OCI-LY3 (cell line): ENCODE measurements around the gene REXO2.

Experiments used
- H2AFZ ChIP-seq: fragments of 200-600, 300-600 bp; shearing (Covaris generic); 2 replicates; pipeline ENCODE4 v1.6.0; 2014; ENCODE audit warnings: antibody characterized with exemption, low read depth, low read length
- H3K27ac ChIP-seq: fragments of 200-600, 300-600 bp; sonication (generic); 2 replicates; pipeline ENCODE4 v1.5.1; 2014; ENCODE audit warnings: mild to moderate bottlenecking, low read length, moderate library complexity, mixed read lengths
- H3K27me3 ChIP-seq: fragments of 200-600, 300-600 bp; sonication (generic); 2 replicates; pipeline ENCODE4 v1.6.1; 2014; ENCODE audit warnings: low read depth, low read length, mixed read lengths
- H3K36me3 ChIP-seq: fragments of 200-600, 300-600 bp; sonication (generic); replicated peaks from 2 replicates; pipeline ENCODE3; 2014; ENCODE audit warnings: low read depth, low read length, mixed read lengths
- H3K4me1 ChIP-seq: fragments of 300-600, 200-600 bp; sonication (generic); 2 replicates; pipeline ENCODE4 v1.6.1; 2014; ENCODE audit warnings: low read length, mixed read lengths
- H3K4me2 ChIP-seq: fragments of 200-600, 300-600 bp; sonication (generic); 2 replicates; pipeline ENCODE4 v1.6.1; 2014; ENCODE audit warnings: low read length, mixed read lengths
- H3K4me3 ChIP-seq: fragments of 300-600, 200-600 bp; sonication (generic); 2 replicates; pipeline ENCODE4 v1.5.1; 2014; ENCODE audit warnings: antibody characterized with exemption, mild to moderate bottlenecking, low read length, moderate library complexity
- H3K79me2 ChIP-seq: fragments of 300-600, 200-600 bp; shearing (Covaris generic); 2 replicates; pipeline ENCODE4 v1.6.1; 2014; ENCODE audit warnings: mild to moderate bottlenecking, low read length, mixed read lengths
- H3K9ac ChIP-seq: fragments of 300-600, 200-600 bp; shearing (Covaris generic); 2 replicates; pipeline ENCODE4 v1.6.0; 2014; ENCODE audit warnings: mild to moderate bottlenecking, low read length, moderate library complexity
- H3K9me3 ChIP-seq: fragments of 200-600, 300-600 bp; shearing (Covaris generic); 2 replicates; pipeline ENCODE4 v1.6.1; 2014; ENCODE audit warnings: low read length, mixed read lengths; ENCODE audit not compliant: insufficient read depth
- H4K20me1 ChIP-seq: fragments of 200-600, 300-600 bp; sonication (generic); 2 replicates; pipeline ENCODE4 v1.6.1; 2016; ENCODE audit warnings: low read length, mixed read lengths; ENCODE audit not compliant: insufficient read depth
- CTCF ChIP-seq: fragments of 200-600, 300-600 bp; sonication (generic); IDR thresholded peaks from 2 replicates; pipeline ENCODE4 v1.5.1; 2014; ENCODE audit warnings: antibody characterized with exemption, low read length, low read depth
- EZH2phosphoT487 ChIP-seq: fragments of 200-600 bp; shearing (Covaris generic); IDR thresholded peaks from 2 replicates; pipeline ENCODE4 v1.6.1; 2018; ENCODE audit warnings: antibody characterized with exemption, mixed run types, low read depth

REXO2 gene

GRCh38 chr11:114433376-114433775 lies 5.9 kb upstream of the REXO2 start:
- H3K9me3 ChIP-seq, result no peaks in the 10 kb centered on the region
- TF ChIP-seq EZH2phosphoT487 (no peak), CTCF (no peak)
- H2AFZ ChIP-seq, result no peak overlapping the region
- no peaks in the 10 kb centered on the region for H3K4me1 ChIP-seq
- H3K27me3 ChIP-seq, result no peaks in the 10 kb centered on the region
- no peaks in the 10 kb centered on the region for H4K20me1 ChIP-seq
- no peak overlapping the region for H3K4me3 ChIP-seq
- H3K79me2 ChIP-seq, result no peaks in the 10 kb centered on the region
- H3K27ac ChIP-seq, result no peak overlapping the region
- H3K9ac ChIP-seq, result no peak overlapping the region
- no peak overlapping the region for H3K4me2 ChIP-seq
- no peaks in the 10 kb centered on the region for H3K36me3 ChIP-seq

- H3K9ac ChIP-seq, result no peak overlapping the region
- TF ChIP-seq CTCF, result no peak
- TF ChIP-seq EZH2phosphoT487, result no peak
- no peak overlapping the region for H3K4me3 ChIP-seq
- no peaks in the 10 kb centered on the region for H3K27me3 ChIP-seq
- H2AFZ ChIP-seq, result no peak overlapping the region; the same call in 1 of the 2 replicates
- H3K27ac ChIP-seq, result no peak overlapping the region
- H3K9me3 ChIP-seq, result no peaks in the 10 kb centered on the region
- no peaks in the 10 kb centered on the region for H3K36me3 ChIP-seq
- no peaks in the 10 kb centered on the region for H4K20me1 ChIP-seq
- peaks cover 10% of the 10 kb centered on the region for H3K4me1 ChIP-seq
- H3K4me2 ChIP-seq, result no peak overlapping the region
- H3K79me2 ChIP-seq, result peaks cover 25% of the 10 kb centered on the region
Observed at GRCh38 chr11:114438303-114438702, 964 bp upstream of the REXO2 start.

- H2AFZ ChIP-seq, result peak overlapping the region; percentile 92
- no peak overlapping the region for H3K27ac ChIP-seq
- H3K9ac ChIP-seq, result peak overlapping the region; percentile 85
- H3K9me3 ChIP-seq, result no peaks in the 10 kb centered on the region
- peaks cover 10% of the 10 kb centered on the region for H3K4me1 ChIP-seq
- no peaks in the 10 kb centered on the region for H4K20me1 ChIP-seq
- no peak for TF ChIP-seq EZH2phosphoT487
- peak; percentile 22; the same call in 1 of the 2 replicates for TF ChIP-seq CTCF
- H3K79me2 ChIP-seq, result peaks cover 25% of the 10 kb centered on the region
- H3K27me3 ChIP-seq, result no peaks in the 10 kb centered on the region
- peak overlapping the region; percentile 98 for H3K4me3 ChIP-seq
- H3K4me2 ChIP-seq, result peak overlapping the region; percentile 97
- H3K36me3 ChIP-seq, result peaks cover 4% of the 10 kb centered on the region
Observed at GRCh38 chr11:114440121-114440860, 1.0 kb downstream of the REXO2 start.

DNA sequence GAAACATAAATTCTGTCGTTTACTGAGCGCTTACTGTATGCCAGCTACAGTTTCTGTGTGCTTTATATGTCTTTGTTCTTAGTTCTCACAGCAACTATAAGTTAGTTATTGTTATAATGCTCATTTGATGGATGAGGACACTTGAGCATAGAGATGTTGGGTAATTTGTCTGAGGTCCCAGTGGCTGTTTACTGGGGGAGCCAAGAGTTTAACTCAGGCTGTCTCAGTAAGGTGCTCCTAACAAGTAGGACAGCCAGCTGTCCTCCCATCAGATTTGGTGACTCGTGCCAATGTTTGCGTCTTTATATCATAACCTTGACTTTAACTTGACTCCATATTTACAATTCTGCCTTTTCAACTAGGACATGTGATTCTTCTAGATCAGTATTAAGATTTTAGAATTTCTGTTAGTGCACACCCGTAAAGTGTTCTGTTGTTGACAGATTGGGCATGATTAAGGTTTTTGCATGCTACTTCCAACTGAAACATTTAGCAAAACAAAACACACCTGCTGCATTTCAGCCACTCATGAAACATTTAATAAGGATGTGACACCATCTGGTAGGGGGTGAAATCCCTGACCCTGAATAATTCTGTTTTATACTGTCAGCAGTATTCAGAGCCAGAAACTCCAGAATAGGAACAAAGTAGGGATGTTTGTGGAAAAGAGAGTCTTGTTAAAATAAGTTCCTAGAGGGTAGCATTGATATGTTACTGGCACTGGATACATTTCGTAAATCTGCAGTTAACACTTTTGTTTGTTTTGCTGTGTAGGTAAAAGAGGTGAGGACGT lies 1.9 kb downstream of the REXO2 start:
- Histone ChIP-seq H3K36me3 (peaks cover 11% of the 10 kb centered on the region), H3K4me1 (peaks cover 10% of the 10 kb centered on the region), H3K27me3 (no peaks in the 10 kb centered on the region), H3K9ac (no peak overlapping the region), H3K27ac (no peak overlapping the region), H3K4me2 (peak overlapping the region; percentile 97; the same call in 1 of the 2 replicates), H4K20me1 (no peaks in the 10 kb centered on the region), H3K4me3 (no peak overlapping the region), H3K9me3 (no peaks in the 10 kb centered on the region), H2AFZ (no peak overlapping the region), H3K79me2 (peaks cover 25% of the 10 kb centered on the region)
- no peak for TF ChIP-seq EZH2phosphoT487
